Measurements from ENCODE around the gene PIAS2.

Gene PIAS2

GRCh38 chr18:46920067-46920466, 2.8 kb upstream of the PIAS2 start:
- Histone ChIP-seq H3K36me3 (replicated peaks) (no peaks in the 10 kb centered on the region), H3K4me1 (peaks cover 13% of the 10 kb centered on the region), H3K4me3 (no peak overlapping the region), H3K9me3 (no peaks in the 10 kb centered on the region), H3K27me3 (ENCODE audit: low read depth) (no peaks in the 10 kb centered on the region)
- DNase-seq (ENCODE audit: low spot score in 2 of 2), result no peak
- in situ Hi-C loops (cut with MboI; ENCODE audit: low sequenced_read_pairs), result no loop called here

GRCh38 chr18:46917803-46918600, 695 bp upstream of the PIAS2 start:
- DNase-seq (ENCODE audit: low spot score in 2 of 2), result peak; percentile 39 to 50
- peaks cover 27% of the 10 kb centered on the region for H3K4me1 ChIP-seq
- H3K4me3 ChIP-seq, result peak overlapping the region; percentile 61
- H3K27me3 ChIP-seq (ENCODE audit: low read depth), result no peaks in the 10 kb centered on the region
- H3K36me3 ChIP-seq (replicated peaks), result no peaks in the 10 kb centered on the region
- H3K9me3 ChIP-seq, result no peaks in the 10 kb centered on the region
- in situ Hi-C loops (cut with MboI; ENCODE audit: low sequenced_read_pairs), result no loop called here

- in situ Hi-C loops (cut with MboI; ENCODE audit: low sequenced_read_pairs), result no loop called here
- H3K27me3 ChIP-seq (ENCODE audit: low read depth), result no peaks in the 10 kb centered on the region
- peak; percentile 29 to 37 for DNase-seq (ENCODE audit: low spot score in 2 of 2)
- H3K4me1 ChIP-seq, result peaks cover 36% of the 10 kb centered on the region
- H3K4me3 ChIP-seq, result peak overlapping the region; percentile 59
- no peaks in the 10 kb centered on the region for H3K36me3 ChIP-seq (replicated peaks)
- no peaks in the 10 kb centered on the region; the same call in 1 of the 2 replicates for H3K9me3 ChIP-seq
Measured at GRCh38 chr18:46916551-46917107, 678 bp downstream of the PIAS2 start.

GRCh38 chr18:46915800-46916550, 1.3 kb downstream of the PIAS2 start:
- Histone ChIP-seq H3K27me3 (ENCODE audit: low read depth) (no peaks in the 10 kb centered on the region), H3K36me3 (replicated peaks) (no peaks in the 10 kb centered on the region), H3K9me3 (no peaks in the 10 kb centered on the region; the same call in 1 of the 2 replicates), H3K4me1 (peaks cover 41% of the 10 kb centered on the region), H3K4me3 (peak overlapping the region; percentile 59)
- peak in 1 of 2 experiments; percentile 17 for DNase-seq (ENCODE audit: low spot score in 2 of 2)
- in situ Hi-C loops (cut with MboI; ENCODE audit: low sequenced_read_pairs), result no loop called here

- no peak overlapping the region for H3K4me3 ChIP-seq
- H3K4me1 ChIP-seq, result peaks cover 45% of the 10 kb centered on the region
- peak; percentile 30 to 50 for DNase-seq (ENCODE audit: low spot score in 2 of 2)
- peaks cover 4% of the 10 kb centered on the region for H3K9me3 ChIP-seq
- H3K36me3 ChIP-seq (replicated peaks), result peaks cover 7% of the 10 kb centered on the region
- H3K27me3 ChIP-seq (ENCODE audit: low read depth), result no peaks in the 10 kb centered on the region
- in situ Hi-C loops (cut with MboI; ENCODE audit: low sequenced_read_pairs), result no loop called here
Measured at GRCh38 chr18:46910856-46911255, 6.5 kb downstream of the PIAS2 start.

- Histone ChIP-seq H3K27me3 (ENCODE audit: low read depth) (no peaks in the 10 kb centered on the region), H3K36me3 (replicated peaks) (peaks cover 7% of the 10 kb centered on the region), H3K9me3 (peaks cover 4% of the 10 kb centered on the region), H3K4me1 (peaks cover 34% of the 10 kb centered on the region), H3K4me3 (no peak overlapping the region)
- in situ Hi-C loops (cut with MboI; ENCODE audit: low sequenced_read_pairs), result no loop called here
- DNase-seq (ENCODE audit: low spot score in 2 of 2), result no peak
Measured at GRCh38 chr18:46909497-46909896, 7.8 kb downstream of the PIAS2 start.

GRCh38 chr18:46903406-46903805, 13.9 kb downstream of the PIAS2 start:
- no peak for DNase-seq (ENCODE audit: low spot score in 2 of 2)
- Histone ChIP-seq H3K36me3 (replicated peaks) (peaks cover 9% of the 10 kb centered on the region), H3K4me3 (no peak overlapping the region), H3K27me3 (ENCODE audit: low read depth) (no peaks in the 10 kb centered on the region), H3K9me3 (peaks cover 4% of the 10 kb centered on the region), H3K4me1 (peaks cover 11% of the 10 kb centered on the region)
- in situ Hi-C loops (cut with MboI; ENCODE audit: low sequenced_read_pairs), result no loop called here

- DNase-seq (ENCODE audit: low spot score in 2 of 2), result peak; percentile 60 to 83
Measured at GRCh38 chr18:46899274-46899948, 17.9 kb downstream of the PIAS2 start.

GRCh38 chr18:46894124-46894523, 23.2 kb downstream of the PIAS2 start:
- DNase-seq (ENCODE audit: low spot score in 2 of 2), result no peak
- Histone ChIP-seq H3K27me3 (ENCODE audit: low read depth) (no peaks in the 10 kb centered on the region), H3K4me3 (no peak overlapping the region), H3K9me3 (peaks cover 7% of the 10 kb centered on the region), H3K36me3 (replicated peaks) (peaks cover 20% of the 10 kb centered on the region), H3K4me1 (peaks cover 17% of the 10 kb centered on the region)
- in situ Hi-C loops (cut with MboI; ENCODE audit: low sequenced_read_pairs), result no loop called here

More at GRCh38 chr18:46899274-46899948, 17.9 kb downstream of the PIAS2 start:
- in situ Hi-C loops (cut with MboI; ENCODE audit: low sequenced_read_pairs), result no loop called here
- Histone ChIP-seq H3K36me3 (replicated peaks) (peaks cover 9% of the 10 kb centered on the region), H3K9me3 (no peaks in the 10 kb centered on the region; the same call in 1 of the 2 replicates), H3K4me1 (peaks cover 25% of the 10 kb centered on the region), H3K27me3 (ENCODE audit: low read depth) (no peaks in the 10 kb centered on the region), H3K4me3 (no peak overlapping the region)

- peaks cover 14% of the 10 kb centered on the region for H3K4me1 ChIP-seq
- DNase-seq (ENCODE audit: low spot score in 2 of 2), result no peak
- peaks cover 28% of the 10 kb centered on the region for H3K36me3 ChIP-seq (replicated peaks)
- in situ Hi-C loops (cut with MboI; ENCODE audit: low sequenced_read_pairs), result no loop called here
- no peaks in the 10 kb centered on the region for H3K27me3 ChIP-seq (ENCODE audit: low read depth)
- no peak overlapping the region for H3K4me3 ChIP-seq
- H3K9me3 ChIP-seq, result peaks cover 15% of the 10 kb centered on the region
Measured at GRCh38 chr18:46893360-46893759, 23.9 kb downstream of the PIAS2 start.

GRCh38 chr18:46892842-46893241, 24.5 kb downstream of the PIAS2 start:
- DNase-seq (ENCODE audit: low spot score in 2 of 2), result no peak
- in situ Hi-C loops (cut with MboI; ENCODE audit: low sequenced_read_pairs), result no loop called here
- H3K4me1 ChIP-seq, result peaks cover 14% of the 10 kb centered on the region
- H3K9me3 ChIP-seq, result peaks cover 17% of the 10 kb centered on the region
- no peaks in the 10 kb centered on the region for H3K27me3 ChIP-seq (ENCODE audit: low read depth)
- peaks cover 30% of the 10 kb centered on the region for H3K36me3 ChIP-seq (replicated peaks)
- H3K4me3 ChIP-seq, result no peak overlapping the region

- H3K27me3 ChIP-seq (ENCODE audit: low read depth), result no peaks in the 10 kb centered on the region
- peaks cover 22% of the 10 kb centered on the region for H3K9me3 ChIP-seq
- peaks cover 7% of the 10 kb centered on the region for H3K4me1 ChIP-seq
- no peak overlapping the region for H3K4me3 ChIP-seq
- no peak for DNase-seq (ENCODE audit: low spot score in 2 of 2)
- peaks cover 30% of the 10 kb centered on the region for H3K36me3 ChIP-seq (replicated peaks)
- in situ Hi-C loops (cut with MboI; ENCODE audit: low sequenced_read_pairs), result no loop called here
Measured at GRCh38 chr18:46891742-46892214, 25.5 kb downstream of the PIAS2 start.

- Histone ChIP-seq H3K36me3 (replicated peaks) (peaks cover 30% of the 10 kb centered on the region), H3K4me1 (no peaks in the 10 kb centered on the region), H3K27me3 (ENCODE audit: low read depth) (no peaks in the 10 kb centered on the region), H3K4me3 (no peak overlapping the region), H3K9me3 (peaks cover 24% of the 10 kb centered on the region)
- DNase-seq (ENCODE audit: low spot score in 2 of 2), result no peak
- in situ Hi-C loops (cut with MboI; ENCODE audit: low sequenced_read_pairs), result no loop called here
Measured at GRCh38 chr18:46888965-46889364, 28.3 kb downstream of the PIAS2 start.

Data from HAP-1 (cell line).